ENCODE measurements around the gene POLRMT.

Gene POLRMT

DNA sequence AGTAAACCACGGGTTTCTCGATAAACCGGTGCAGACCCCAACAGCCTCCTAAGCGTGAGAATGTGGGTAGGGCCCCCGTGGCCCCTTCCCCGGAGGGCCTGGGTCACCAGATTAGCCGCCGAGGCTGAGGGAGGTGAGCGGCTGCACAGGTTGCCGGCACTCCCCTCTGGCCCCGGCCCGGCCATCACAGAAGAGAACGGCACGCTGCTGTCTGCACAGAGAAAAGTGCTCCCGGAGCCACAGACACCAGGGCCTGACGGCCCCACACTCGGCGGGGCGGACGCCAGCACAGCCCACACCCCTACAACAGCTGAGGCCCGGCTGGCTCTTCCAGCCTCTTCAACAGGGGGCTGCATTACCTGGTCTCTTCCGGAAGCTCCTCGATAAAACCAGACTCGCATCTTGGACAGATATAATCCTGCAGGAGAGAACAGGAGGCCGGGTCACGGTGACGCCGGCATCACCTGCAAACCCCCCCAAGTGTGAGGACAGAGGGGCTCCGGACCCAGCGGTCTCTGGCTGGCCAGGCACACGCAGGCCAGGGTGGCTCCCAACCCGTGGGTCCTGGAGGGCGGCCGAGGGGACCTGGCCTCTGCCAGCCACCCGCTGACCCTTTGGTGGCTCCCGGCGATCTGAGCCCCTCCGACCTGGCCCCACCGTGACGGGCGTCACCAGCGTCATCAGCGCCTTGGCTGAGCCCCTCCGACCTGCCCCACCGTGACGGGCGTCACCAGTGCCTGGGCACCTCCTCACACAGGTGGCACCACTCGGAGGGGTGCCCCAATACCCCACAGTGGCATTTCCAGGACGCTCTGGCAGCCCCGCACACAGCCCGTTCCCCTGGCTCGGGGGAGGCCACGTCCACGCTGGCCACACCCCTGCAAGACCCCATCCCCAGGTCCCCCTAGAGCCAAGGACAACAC lies 19.4 kb upstream of the POLRMT start:
- TF ChIP-seq, protein P1, sequence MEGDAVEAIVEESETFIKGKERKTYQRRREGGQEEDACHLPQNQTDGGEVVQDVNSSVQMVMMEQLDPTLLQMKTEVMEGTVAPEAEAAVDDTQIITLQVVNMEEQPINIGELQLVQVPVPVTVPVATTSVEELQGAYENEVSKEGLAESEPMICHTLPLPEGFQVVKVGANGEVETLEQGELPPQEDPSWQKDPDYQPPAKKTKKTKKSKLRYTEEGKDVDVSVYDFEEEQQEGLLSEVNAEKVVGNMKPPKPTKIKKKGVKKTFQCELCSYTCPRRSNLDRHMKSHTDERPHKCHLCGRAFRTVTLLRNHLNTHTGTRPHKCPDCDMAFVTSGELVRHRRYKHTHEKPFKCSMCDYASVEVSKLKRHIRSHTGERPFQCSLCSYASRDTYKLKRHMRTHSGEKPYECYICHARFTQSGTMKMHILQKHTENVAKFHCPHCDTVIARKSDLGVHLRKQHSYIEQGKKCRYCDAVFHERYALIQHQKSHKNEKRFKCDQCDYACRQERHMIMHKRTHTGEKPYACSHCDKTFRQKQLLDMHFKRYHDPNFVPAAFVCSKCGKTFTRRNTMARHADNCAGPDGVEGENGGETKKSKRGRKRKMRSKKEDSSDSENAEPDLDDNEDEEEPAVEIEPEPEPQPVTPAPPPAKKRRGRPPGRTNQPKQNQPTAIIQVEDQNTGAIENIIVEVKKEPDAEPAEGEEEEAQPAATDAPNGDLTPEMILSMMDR (IDR thresholded peaks at IDR 0.05; ENCODE audit: low read depth, low read length) = no peak
- H3K4me3 ChIP-seq (ENCODE audit: low read depth, low read length) = no peak overlapping the region

DNA sequence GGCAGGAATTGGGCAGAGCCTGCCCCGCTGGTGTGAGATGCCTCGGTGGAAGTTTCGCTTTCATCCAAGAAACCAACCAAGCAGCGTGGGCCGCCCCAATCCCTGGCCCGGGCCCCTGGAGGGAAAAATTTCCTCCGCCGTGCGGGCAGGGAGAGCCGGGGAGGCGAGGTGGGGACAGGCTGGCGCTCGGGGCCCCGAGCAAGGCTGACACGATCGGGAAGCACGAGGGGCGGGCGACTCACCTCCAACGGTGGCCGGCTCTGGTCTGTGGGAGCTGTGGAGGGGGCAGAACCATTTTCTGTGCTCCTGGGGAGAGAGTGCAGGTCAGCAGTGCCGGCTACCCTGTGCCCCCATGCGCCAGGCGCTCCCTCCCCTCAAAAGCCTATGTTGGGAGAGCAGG lies 18.7 kb upstream of the POLRMT start:
- no peak overlapping the region for H3K4me3 ChIP-seq (ENCODE audit: low read depth, low read length)
- TF ChIP-seq, protein P1 (IDR thresholded peaks at IDR 0.05; ENCODE audit: low read depth, low read length) = no peak

DNA sequence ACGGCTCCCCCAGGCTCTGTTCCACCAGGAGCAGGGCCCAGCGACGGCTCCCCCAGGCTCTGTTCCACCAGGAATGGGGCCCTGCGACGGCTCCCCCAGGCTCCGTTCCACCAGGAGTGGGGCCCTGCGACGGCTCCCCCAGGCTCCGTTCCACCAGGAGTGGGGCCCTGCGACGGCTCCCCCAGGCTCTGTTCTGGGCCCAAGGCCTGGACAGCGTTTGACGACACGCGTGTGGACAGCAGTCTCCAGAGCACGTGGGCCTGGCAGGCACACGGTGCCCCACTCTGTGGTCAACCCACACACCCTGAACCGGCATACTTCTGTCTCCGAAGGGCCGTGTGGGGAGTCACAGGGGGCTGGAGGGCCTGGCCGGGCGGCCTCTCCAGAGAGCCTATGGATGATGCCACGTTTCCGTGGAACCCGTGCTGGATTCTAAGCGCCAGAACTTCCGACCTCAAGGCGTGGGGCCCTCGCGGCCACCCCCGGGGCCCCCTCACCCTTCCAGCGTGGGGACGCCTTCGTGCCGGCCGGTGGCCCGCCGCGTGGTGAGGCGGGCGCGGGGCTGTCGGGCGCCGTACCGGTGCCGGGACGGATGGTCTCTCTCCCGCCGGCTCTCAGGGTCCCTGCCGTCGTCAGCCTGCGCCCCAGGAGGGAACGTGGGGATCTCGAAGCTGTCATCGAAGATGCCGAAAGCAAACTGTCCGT lies 17.9 kb upstream of the POLRMT start:
- no peak overlapping the region for H3K4me3 ChIP-seq (ENCODE audit: low read depth, low read length)
- TF ChIP-seq, protein P1 (IDR thresholded peaks at IDR 0.05; ENCODE audit: low read depth, low read length) = no peak

DNA sequence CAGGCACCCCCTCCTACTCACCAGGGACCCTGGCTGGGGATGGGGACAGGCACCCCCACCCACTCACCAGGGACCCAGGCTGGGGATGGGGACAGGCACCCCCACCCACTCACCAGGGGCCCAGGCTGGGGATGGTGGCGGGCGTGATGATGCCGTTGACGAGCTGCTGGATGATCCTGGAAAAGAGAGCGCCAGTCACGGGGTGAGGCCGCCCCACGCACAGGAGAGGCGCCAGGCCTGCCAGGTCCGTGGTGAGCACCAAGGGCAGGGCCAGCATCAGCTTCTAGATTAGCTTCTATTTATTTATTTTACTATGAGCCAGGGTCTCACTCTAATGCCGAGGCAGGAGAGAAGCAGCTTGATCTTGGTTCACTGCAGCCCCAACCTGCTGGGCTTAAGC lies 16.8 kb upstream of the POLRMT start:
- TF ChIP-seq, protein P1 (IDR thresholded peaks at IDR 0.05; ENCODE audit: low read depth, low read length) = no peak
- H3K4me3 ChIP-seq (ENCODE audit: low read depth, low read length) = no peak overlapping the region

DNA sequence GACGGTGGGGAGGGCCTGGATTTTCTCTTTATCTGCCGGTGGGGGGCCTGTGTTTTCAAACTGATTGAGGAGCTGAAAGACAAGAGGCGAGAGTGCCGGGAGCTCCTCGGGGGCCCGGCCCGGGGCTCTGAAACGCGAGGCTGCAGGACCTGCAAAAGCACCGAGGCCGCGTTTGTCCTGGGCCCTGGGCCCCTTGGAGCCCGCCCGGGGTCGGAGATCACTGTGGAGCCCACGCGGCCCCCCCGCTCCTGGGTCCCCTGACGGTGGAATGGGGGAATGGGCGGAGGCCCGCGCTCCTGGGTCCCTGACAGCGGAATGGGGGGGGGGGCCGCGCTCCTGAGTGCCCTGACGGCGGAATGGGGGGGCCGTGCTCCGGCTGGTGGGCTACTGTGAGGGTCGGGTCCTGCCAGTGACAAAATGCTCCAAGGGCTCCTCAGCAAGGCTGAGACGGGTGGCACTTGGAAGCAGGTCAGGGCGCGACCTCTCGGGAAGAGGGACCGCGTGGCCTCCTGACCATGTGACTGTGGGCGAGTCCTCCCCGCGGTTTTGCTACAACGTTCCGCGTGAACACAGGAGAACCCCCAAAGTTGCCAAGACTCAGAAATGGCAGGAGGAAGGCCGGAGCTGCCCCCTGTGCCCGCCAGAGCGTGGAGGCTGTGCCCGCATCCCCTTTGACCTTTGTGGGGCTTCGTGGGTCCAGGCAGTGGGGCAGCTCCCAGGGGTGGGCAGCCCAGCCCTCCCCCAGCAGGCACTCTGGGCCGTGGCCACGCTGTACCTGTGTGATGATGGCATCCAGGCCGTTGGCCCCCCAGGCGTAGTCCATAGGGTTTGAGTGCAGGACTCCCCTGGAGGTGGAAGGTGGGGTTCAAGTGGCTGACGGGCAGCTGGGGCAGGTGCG lies 15.8 kb upstream of the POLRMT start:
- no peak overlapping the region for H3K4me3 ChIP-seq (ENCODE audit: low read depth, low read length)
- TF ChIP-seq, protein P1 (IDR thresholded peaks at IDR 0.05; ENCODE audit: low read depth, low read length) = no peak

DNA sequence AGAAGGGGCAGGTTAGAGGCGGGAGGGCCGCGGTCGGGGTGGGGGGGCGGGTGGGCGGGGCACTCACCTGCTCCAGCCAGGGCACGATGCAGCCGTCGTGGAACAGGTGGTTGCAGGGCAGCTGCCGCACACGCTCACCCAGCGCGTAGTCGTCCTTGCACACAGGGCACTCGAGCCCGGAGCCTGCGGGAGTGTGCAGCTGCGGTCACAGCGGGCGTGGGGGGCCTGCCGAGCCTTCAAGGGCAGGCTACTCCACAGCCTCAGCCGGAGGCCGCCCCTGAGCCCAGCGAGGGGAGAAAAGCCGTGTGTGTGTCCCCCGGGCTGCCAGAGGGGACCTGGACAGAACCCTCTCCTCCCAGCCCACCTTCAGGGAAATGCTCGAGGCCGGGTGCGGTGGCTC lies 15.0 kb upstream of the POLRMT start:
- H3K4me3 ChIP-seq (ENCODE audit: low read depth, low read length) = no peak overlapping the region
- TF ChIP-seq, protein P1 (IDR thresholded peaks at IDR 0.05; ENCODE audit: low read depth, low read length) = no peak

Measured in WI38 (cell line).